Fibroblast of skin of abdomen (primary cell): ENCODE results near the gene TPSB2. TPM values are rescaled to one million over a fixed set of nuclear protein-coding genes. Genes with fewer than 3 reads are reported as not detected.
A peak's percentile ranks its signal among the peaks of the same experiment; 100 is the strongest.
"Not testable (repeated sequence)": the region's sequence is repeated elsewhere in the genome, so short reads cannot be mapped to it uniquely, and the experiment has no call there.

Source experiments
- DNase-seq: peaks from one replicate; pipeline ENCODE4 v3.0.0-alpha.2; 2013
- polyA plus RNA-seq, 2 experiments: library from polyadenylated mRNA; unstranded; fragments of 120-200 nt; gene quantifications; one replicate each; pipeline ENCODE4 v1.2.1, GENCODE V29; 2013; ENCODE audit not compliant: insufficient read length in 2 of 2

TPSB2 gene
- not detected for polyA plus RNA-seq (2013, experiment 1 of 2; ENCODE audit: insufficient read length)
- polyA plus RNA-seq (2013, experiment 2 of 2; ENCODE audit: insufficient read length): not detected

DNA sequence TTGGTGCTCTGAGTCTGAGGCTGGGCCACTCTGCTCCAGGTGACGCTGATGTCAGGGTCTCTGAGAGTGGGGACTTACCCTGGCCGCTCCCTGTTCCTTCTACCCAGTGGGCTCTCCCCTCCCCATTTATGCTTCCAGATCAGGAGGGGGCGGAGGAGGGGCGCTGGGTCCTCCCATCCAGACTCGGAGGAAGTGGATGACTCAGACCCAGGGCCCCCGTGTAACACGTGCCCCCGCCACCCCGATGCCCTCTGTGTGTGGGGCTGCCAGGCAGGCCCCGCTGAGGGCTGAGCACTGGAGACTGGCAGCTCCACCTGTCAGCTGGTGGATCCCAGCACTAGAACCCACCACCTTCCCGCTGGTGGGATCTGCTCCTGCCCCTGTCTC, at the start of gene TPSB2:
TPSB2 (minus strand) TSS at position 101 of the 387 bp plus-strand sequence. CDS start 233 bp downstream, outside the sequence.
- DNase-seq: not testable (repeated sequence)

DNA sequence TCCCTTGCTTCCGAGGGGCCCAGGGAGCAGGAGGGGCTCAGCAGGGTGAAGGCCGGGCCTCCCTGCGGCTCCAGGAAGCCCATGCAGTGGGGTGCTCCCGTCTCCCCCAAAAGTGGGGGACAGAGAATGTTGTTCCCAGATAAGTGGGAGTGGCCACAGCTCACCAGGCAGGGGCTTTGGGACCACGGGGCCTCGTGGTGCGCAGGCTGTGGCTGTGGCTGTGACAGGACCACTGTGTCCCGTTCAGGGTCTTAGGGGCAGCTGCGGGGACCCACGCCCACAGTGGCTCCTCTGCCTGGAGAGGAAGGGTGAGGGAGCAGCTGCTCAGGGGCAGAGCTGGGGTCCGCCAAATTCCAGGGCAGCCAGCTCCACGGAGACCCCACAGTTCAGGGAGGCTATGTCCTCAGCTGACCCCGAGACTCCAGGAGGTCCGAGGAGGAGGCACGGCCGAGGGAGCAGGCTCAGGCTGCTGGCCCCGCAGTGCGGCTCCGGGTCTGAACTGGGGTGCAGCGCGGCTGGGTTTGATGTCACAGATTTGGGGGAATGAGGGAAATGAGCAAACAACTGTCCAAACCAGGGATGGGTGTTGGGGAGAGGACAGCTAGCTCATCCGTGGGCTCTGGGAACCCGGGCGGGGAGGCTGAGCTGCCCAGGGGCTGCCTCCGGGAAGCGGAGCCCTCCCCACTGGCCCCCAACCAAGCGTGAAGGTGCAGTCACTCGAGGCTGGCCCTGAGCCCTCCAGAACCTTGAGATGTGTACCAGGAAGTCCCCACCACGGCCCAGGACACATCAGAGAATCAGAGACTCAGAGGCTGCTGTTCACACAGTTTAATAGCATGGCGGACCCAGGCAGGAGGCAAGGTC, 49.3 kb upstream of the TPSB2 start:
- no peak for DNase-seq

GRCh38 chr16:1278477-1278876, 48.5 kb upstream of the TPSB2 start:
- DNase-seq: no peak

- DNase-seq: no peak
Measured at GRCh38 chr16:1277617-1278282, 47.8 kb upstream of the TPSB2 start.

DNA sequence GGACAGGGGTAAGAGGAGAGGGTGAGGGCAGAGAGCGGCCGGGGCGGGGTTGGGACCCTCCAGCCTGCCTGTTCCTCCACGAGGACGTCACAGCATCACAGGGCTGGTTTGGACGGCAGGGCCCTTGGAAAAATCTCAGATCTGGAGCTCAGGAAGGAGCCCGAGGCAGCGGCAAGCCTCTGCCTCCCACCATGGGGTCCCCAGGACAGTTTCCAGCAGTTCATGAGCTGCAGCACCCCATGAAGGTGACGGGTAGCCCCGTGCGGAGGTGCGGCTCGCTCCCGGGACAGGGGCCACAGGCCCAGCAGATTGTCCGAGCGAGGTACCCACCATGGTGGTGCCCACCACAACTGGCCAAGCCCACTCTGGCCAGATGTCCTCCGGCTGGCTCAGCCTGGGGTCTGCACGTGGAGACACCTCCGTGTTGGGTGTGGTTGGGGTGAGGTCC, 47.2 kb upstream of the TPSB2 start:
- no peak for DNase-seq

GRCh38 chr16:1276580-1276878, 46.5 kb upstream of the TPSB2 start:
- no peak for DNase-seq

- DNase-seq: no peak
Measured at GRCh38 chr16:1275791-1276579, 46.0 kb upstream of the TPSB2 start.

DNA sequence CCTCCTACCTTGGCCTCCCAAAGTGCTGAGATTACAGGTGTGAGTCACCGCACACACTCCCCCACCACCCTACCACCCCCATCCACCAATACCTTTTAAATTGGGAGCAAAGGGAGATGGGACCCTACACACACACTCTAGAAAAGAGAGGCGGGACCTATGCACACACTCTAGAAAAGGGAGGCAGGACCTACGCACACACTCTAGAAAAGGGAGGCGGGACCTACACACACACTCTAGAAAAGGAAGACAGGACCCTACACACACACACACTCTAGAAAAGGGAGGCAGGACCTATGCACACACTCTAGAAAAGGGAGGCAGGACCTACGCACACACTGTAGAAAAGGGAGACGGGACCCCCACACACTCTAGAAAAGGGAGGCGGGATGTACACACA, 44.8 kb upstream of the TPSB2 start:
- no peak for DNase-seq

DNA sequence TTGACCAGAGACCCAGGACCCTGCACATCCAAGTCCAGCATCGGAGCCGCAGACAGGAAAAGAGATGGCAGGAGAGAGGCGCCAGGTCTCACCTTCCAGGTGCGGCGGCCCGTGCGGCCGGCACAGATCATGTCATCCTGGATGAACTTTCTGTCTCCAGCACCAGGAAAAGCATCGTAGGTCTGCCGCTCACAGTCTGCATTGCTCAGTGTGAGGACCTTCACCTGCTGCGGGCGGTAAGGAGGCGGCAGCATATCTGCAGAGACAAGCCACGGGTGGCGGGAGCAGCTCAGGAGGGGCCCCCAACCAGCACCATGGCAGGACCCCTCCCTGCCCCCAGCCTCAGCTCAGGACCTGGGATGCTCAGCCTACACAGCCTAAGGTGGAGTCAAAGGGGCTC, 43.8 kb upstream of the TPSB2 start:
- no peak for DNase-seq

GRCh38 chr16:1272453-1273198, 42.6 kb upstream of the TPSB2 start:
- no peak for DNase-seq

- DNase-seq: peak; percentile 10
Measured at GRCh38 chr16:1271724-1272413, 41.9 kb upstream of the TPSB2 start.

DNA sequence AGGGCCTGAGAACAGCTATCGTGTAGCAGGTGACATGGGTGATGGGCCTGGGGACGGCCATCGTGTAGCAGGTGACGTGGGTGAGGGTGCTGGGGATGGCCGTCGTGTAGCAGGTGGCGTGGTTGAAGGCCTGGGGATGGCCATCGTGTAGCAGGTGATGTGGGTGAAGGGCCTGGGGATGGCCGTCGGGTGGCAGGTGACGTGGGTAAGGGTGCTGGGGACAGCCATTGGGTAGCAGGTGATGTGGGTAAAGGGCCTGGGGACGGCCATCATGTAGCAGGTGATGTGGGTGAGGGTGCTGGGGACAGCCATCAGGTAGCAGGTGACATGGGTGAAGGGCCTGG, 41.4 kb upstream of the TPSB2 start:
- DNase-seq: no peak

DNA sequence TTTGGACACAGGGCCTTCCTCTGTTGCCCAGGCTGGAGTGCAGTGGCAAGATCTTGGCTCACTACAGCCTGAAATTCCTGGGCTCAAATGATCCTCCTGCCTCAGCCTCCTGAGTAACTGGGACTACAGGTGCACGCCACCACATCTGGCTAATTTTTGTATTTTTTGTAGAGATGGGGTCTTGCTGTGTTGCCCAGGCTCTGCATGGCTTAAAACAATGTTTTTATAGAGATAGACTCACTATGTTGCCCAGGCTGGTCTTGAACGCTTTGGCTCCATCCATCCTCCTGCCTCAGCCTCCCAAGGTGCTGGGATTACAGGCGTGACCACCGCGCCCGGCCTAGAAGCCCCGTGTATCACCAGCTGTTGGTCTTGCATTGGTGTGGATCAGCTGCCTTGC, 39.4 kb upstream of the TPSB2 start:
- not testable (repeated sequence) for DNase-seq

DNA sequence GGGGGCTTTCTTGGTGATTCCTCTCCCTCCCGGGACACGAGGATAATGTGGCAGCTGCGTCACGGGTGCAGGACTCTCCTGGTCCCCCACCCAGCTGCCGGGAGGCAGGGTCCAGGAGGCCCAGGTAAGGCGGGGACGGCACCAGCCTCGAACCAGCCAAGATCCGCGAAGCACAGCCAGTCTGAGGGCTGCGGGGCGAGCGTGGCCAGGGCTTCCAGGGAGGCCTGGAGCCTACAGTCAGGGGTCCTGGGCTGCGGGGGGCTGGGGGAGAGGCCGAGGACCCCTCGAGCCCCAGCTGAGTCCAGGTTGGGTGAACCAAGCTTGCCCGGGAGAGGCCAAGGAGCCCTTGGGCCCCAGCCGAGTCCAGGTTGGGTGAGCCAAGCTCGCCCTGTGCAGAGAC, 35.8 kb upstream of the TPSB2 start:
- DNase-seq: no peak

GRCh38 chr16:1265090-1265630, 35.2 kb upstream of the TPSB2 start:
- DNase-seq: no peak

DNA sequence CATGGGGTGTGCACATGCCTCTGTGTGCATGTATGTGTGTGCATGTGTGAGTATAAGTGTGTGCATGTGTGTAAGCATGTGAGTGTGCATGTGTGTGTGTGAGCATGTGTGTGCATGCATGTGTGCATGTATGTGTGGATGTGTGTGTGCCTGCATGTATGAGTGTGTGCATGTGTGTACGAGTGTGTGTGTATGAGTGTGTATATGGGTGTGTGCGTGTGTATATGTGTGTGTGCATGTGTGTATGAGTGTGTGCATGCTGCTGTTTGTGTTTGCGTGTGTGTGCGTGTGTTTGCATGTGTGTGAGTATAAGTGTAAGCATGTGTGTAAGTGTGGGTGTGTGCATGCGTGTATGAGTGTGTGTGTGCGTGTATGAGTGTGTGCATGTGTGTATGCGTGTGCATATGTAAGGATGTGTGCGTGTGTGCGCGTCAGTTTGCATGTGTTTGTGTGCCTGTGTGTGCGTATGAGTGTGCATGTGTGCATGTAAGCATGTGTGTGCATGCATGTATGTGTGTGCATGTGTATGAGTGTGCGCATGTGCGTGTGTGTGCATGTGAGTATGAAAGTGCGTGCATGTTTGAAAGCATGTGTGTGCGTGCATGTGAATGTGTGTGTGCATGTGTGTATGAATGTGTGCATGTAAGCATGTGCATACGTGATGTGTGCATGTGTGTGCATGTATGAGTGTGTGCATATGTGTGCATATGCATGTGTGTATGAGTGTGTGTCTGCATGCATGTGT, 34.5 kb upstream of the TPSB2 start:
- DNase-seq: no peak

DNA sequence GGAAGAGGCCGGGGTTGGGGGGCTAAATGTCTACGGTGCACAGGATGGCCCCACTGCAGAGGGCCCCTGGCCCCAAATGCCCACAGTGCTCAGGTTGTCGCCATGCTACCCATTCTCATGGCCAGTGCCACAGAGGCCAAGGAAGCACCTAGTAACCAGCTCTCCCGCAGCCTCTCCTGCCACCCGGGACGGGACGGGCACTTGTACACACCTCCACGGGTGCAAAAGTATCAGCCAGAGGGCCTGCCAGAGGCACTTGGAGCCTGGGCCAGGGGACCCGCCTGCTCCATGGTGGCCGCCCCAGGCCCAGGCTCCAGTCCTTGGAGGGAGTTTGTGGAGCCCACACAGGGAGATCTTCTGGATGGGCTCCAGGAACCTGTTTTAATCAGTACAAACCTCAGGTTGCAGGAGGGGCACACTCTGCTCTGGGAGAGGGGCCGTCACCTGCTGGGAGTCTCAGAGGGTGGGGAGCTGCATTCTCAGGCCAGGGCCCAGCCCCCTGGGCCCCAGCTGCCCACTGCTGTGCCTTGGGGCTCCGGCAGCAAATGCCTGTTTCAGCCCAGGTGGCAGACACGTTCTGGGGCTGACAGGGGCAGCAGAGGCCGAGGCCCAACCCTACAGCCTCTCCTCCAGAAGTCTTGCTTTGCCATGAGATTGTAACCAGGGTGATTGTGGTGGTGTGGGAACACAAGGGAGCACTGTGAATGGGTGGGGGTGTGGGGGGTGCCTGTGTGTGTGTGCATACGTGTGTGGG, 33.8 kb upstream of the TPSB2 start:
- no peak for DNase-seq

DNA sequence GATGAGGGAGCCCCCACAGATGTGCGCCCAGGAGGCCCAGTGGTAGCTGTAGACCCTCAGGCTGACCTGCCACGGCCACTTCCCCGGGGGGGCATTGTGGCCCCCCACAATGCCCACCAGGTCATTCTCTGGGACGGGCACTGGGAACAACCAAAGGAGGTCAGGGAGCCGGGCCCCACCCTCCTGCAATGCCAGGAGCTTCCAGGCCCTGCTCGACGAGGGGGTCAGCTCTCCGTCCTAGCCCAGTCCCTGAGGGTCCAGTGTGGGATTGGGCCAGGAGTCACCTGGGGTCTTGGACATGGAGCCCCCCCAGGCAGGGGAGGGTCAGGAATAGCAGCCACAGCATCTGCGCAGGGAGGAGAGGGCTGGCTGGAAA, 32.9 kb upstream of the TPSB2 start:
- no peak for DNase-seq

DNA sequence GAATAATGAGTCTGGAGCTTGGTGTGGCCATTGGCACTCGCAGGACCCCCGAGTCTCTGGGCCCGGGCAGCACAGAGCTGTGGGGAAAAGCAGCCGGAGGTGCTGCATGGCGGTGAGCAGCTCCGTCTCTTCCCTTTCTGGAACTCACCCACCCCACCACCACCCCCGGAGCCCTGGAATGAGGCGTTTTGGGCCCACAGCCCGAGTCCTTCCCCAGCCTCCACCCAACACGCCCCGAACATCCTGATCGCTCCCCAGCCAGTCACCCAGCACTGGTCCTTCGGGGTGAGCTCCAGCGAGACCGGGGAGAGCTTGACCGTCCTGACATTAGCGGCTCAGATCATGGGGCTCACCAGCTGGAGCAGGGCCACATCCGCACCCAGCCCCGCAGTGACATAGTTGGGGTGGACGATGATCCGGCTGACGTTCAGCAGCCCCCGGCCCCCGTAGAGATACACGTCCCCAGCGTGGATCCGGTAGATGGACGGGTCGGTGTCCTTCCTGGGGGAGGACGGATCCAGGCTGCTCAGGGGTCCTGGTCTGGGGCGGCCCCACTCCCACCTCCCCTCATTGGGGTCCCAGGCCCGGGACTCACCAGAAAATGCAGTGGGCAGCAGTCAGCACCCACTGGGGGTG, 32.3 kb upstream of the TPSB2 start:
- no peak for DNase-seq
